Fibroblast of lung (primary cell): ENCODE measurements around the gene KCNMA1. TPM values are rescaled to one million over a fixed set of nuclear protein-coding genes. Genes with fewer than 3 reads are reported as not detected.
"Not testable (repeated sequence)": the region's sequence is repeated elsewhere in the genome, so short reads cannot be mapped to it uniquely, and the experiment has no call there.

Experiments used
- DNase-seq, 2 donors: peaks; one replicate each; pipeline versions ENCODE4 v3.0.0 to v3.0.0-alpha.2; 2010; ENCODE audit warnings: low read depth in 2 of 2
- H2AFZ ChIP-seq: 2 replicates; pipeline ENCODE4 v1.5.1; 2012; ENCODE audit warnings: low read length, control low read depth, inconsistent platforms
- H3K27ac ChIP-seq: 2 replicates; pipeline ENCODE4 v1.5.1; 2011; ENCODE audit warnings: low read length, control low read depth; ENCODE audit not compliant: insufficient read depth
- H3K27me3 ChIP-seq: 2 replicates; pipeline ENCODE4 v1.5.1; 2011; ENCODE audit warnings: mild to moderate bottlenecking, low read length; ENCODE audit not compliant: control insufficient read depth, insufficient read depth
- H3K36me3 ChIP-seq: 2 replicates; pipeline ENCODE4 v1.5.1; 2011; ENCODE audit warnings: low read length; ENCODE audit not compliant: control insufficient read depth, insufficient read depth
- H3K4me1 ChIP-seq: 2 replicates; pipeline ENCODE4 v1.5.1; 2011; ENCODE audit warnings: low read length; ENCODE audit not compliant: control insufficient read depth, insufficient read depth; ENCODE audit errors: extremely low read depth
- H3K4me2 ChIP-seq: 2 replicates; pipeline ENCODE4 v1.5.1; 2011; ENCODE audit warnings: low read length, control low read depth; ENCODE audit not compliant: insufficient read depth; ENCODE audit errors: extremely low read depth
- H3K4me3 ChIP-seq, 4 experiments: fragments of 200-600 bp in 1 of 4; sonication (generic) in 1 of 4; replicated peaks in 1 of 4; 2 replicates each; pipeline ENCODE4 v1.5.1; 2011 to 2016; ENCODE audit warnings: low read length in 4 of 4, low read depth in 3 of 4, mild to moderate bottlenecking in 3 of 4, control low read depth in 2 of 4, inconsistent platforms in 1 of 4, mixed read lengths in 1 of 4; ENCODE audit not compliant: insufficient read depth in 1 of 4; ENCODE audit errors: control extremely low read depth in 1 of 4
- H3K79me2 ChIP-seq: 2 replicates; pipeline ENCODE4 v1.5.1; 2012; ENCODE audit warnings: mild to moderate bottlenecking, low read length, inconsistent platforms; ENCODE audit not compliant: control insufficient read depth, insufficient read depth
- H3K9ac ChIP-seq: 2 replicates; pipeline ENCODE4 v1.5.1; 2011; ENCODE audit warnings: mild to moderate bottlenecking, low read length, control low read depth; ENCODE audit not compliant: insufficient read depth
- H3K9me3 ChIP-seq: 2 replicates; pipeline ENCODE4 v1.5.1; 2012; ENCODE audit warnings: low read depth, low read length; ENCODE audit not compliant: control insufficient read depth, insufficient read depth
- H4K20me1 ChIP-seq: 2 replicates; pipeline ENCODE4 v1.5.1; 2011; ENCODE audit warnings: low read length; ENCODE audit not compliant: control insufficient read depth, insufficient read depth; ENCODE audit errors: extremely low read depth
- CTCF ChIP-seq, 2 donors: IDR thresholded peaks in 1 of 2; conservative IDR thresholded peaks in 1 of 2; 1 replicate in 1 of 2; 2 replicates in 1 of 2; pipeline ENCODE4 v1.5.1; 2011 to 2012; ENCODE audit warnings: low read length in 2 of 2, control low read depth in 1 of 2, inconsistent platforms in 1 of 2, low read depth in 1 of 2, mild to moderate bottlenecking in 1 of 2
- EZH2 ChIP-seq: IDR thresholded peaks from 2 replicates; pipeline ENCODE4 v1.5.1; 2012; ENCODE audit warnings: low read length, control low read depth, mild to moderate bottlenecking; ENCODE audit errors: missing control alignments
- polyA plus RNA-seq, 2 donors: library from polyadenylated mRNA; depleted of rRNA in 1 of 2; stranded (reverse) in 1 of 2; unstranded in 1 of 2; fragments of >200 nt; gene quantifications; 2 replicates each; pipeline ENCODE4 v1.2.1, GENCODE V29; 2011 to 2012; ENCODE audit warnings: missing spikeins in 1 of 2
- total RNA-seq: library from RNA; depleted of rRNA; stranded (reverse); fragments of >200 nt; gene quantifications from 2 replicates; pipeline ENCODE4 v1.2.1, GENCODE V29; 2014

The KCNMA1 gene
- total and polyA plus RNA-seq, 2 donors (not counting 1 experiment from before 2014, with no cell fraction given) = 31.0 to 138 TPM

GRCh38 chr10:77575271-77576006 lies 62.2 kb downstream of the KCNMA1 start:
- Histone ChIP-seq H3K9me3 (no peaks in the 10 kb centered on the region), H3K27ac (no peak overlapping the region), H3K27me3 (no peaks in the 10 kb centered on the region), H3K9ac (no peak overlapping the region), H3K4me1 (no peaks in the 10 kb centered on the region), H3K36me3 (no peaks in the 10 kb centered on the region), H2AFZ (no peak overlapping the region), H3K79me2 (no peaks in the 10 kb centered on the region), H3K4me3 (no peak overlapping the region), H3K4me2 (no peak overlapping the region), H4K20me1 (no peaks in the 10 kb centered on the region)
- no peak for TF ChIP-seq CTCF (conservative IDR thresholded peaks at IDR 0.05 in 1 of 2, IDR thresholded peaks at IDR 0.05 in 1 of 2; ENCODE audit: low read depth in 1 of 2, low read length in 2 of 2)
- TF ChIP-seq EZH2 = no peak
- DNase-seq = no peak

GRCh38 chr10:77574438-77574837 lies 63.2 kb downstream of the KCNMA1 start:
- TF ChIP-seq CTCF (conservative IDR thresholded peaks at IDR 0.05 in 1 of 2, IDR thresholded peaks at IDR 0.05 in 1 of 2; ENCODE audit: low read depth in 1 of 2, low read length in 2 of 2) (peak in 1 of 2 donors; percentile 8), EZH2 (no peak)
- no peak for DNase-seq
- Histone ChIP-seq H3K36me3 (no peaks in the 10 kb centered on the region), H3K9me3 (no peaks in the 10 kb centered on the region), H3K4me3 (no peak overlapping the region), H4K20me1 (no peaks in the 10 kb centered on the region), H3K9ac (no peak overlapping the region), H3K79me2 (no peaks in the 10 kb centered on the region), H3K27ac (no peak overlapping the region), H3K4me2 (no peak overlapping the region), H3K27me3 (no peaks in the 10 kb centered on the region), H3K4me1 (no peaks in the 10 kb centered on the region), H2AFZ (no peak overlapping the region)

- not testable (repeated sequence) for DNase-seq, H3K9me3 ChIP-seq, H3K4me1 ChIP-seq, H3K79me2 ChIP-seq, H3K27me3 ChIP-seq, H3K27ac ChIP-seq, H3K4me3 ChIP-seq, H2AFZ ChIP-seq, H3K9ac ChIP-seq, H3K4me2 ChIP-seq, H3K36me3 ChIP-seq, H4K20me1 ChIP-seq
Observed at GRCh38 chr10:77572520-77572919, 65.1 kb downstream of the KCNMA1 start.
